Common myeloid progenitor, CD34-positive (primary cell): Measurements from ENCODE around the gene MOB3B.
A peak's percentile ranks its signal among the peaks of the same experiment; 100 is the strongest.

Source experiments
- CTCF ChIA-PET: fragments of 350-600 bp; sonication (Branson Sonifier 250); formaldehyde crosslinking; loops from one replicate; lab custom pipeline; 2021; ENCODE audit warnings: antibody characterized with exemption; lab: Charles Lee
- POLR2A ChIA-PET: fragments of 350-600 bp; sonication (Branson Sonifier 250); formaldehyde crosslinking; loops from one replicate; lab custom pipeline; 2021; ENCODE audit warnings: antibody characterized with exemption; lab: Charles Lee
- DNase-seq, 3 donors: peaks; one replicate each; pipeline versions ENCODE4 v3.0.0 to v3.0.0-alpha.2; 2013
- H3K27ac ChIP-seq, 2 experiments: 1 replicate in 1 of 2; 2 replicates in 1 of 2; pipeline ENCODE4 v1.7.0; 2013; ENCODE audit warnings: inconsistent platforms in 2 of 2, low read length in 2 of 2, mild to moderate bottlenecking in 2 of 2, low read depth in 1 of 2, moderate library complexity in 1 of 2; ENCODE audit not compliant: severe bottlenecking in 2 of 2, insufficient read depth in 1 of 2, poor library complexity in 1 of 2
- H3K27me3 ChIP-seq, 5 experiments: replicated peaks in 2 of 5; 1 replicate in 3 of 5; 2 replicates in 2 of 5; pipeline versions ENCODE4 v1.6.1 to v1.7.0; 2013; ENCODE audit warnings: low read length in 4 of 5, mild to moderate bottlenecking in 2 of 5, moderate library complexity in 2 of 5, inconsistent platforms in 1 of 5; ENCODE audit not compliant: insufficient read depth in 5 of 5, control insufficient read depth in 4 of 5
- H3K36me3 ChIP-seq, 4 experiments: 1 replicate in 2 of 4; 2 replicates in 2 of 4; pipeline versions ENCODE4 v1.6.1 to v1.7.0; 2013; ENCODE audit warnings: low read length in 3 of 4, control low read depth in 1 of 4, mild to moderate bottlenecking in 1 of 4; ENCODE audit not compliant: control insufficient read depth in 4 of 4, insufficient read depth in 4 of 4
- H3K4me1 ChIP-seq, 4 experiments: 1 replicate in 3 of 4; 2 replicates in 1 of 4; pipeline versions ENCODE4 v1.6.1 to v1.7.1; 2013; ENCODE audit warnings: low read length in 3 of 4, mild to moderate bottlenecking in 3 of 4, control low read depth in 1 of 4, inconsistent platforms in 1 of 4, moderate library complexity in 1 of 4; ENCODE audit not compliant: control insufficient read depth in 4 of 4, insufficient read depth in 4 of 4; ENCODE audit errors: control extremely low read depth in 1 of 4
- H3K4me3 ChIP-seq, 7 experiments: 1 replicate in 4 of 7; 2 replicates in 3 of 7; pipeline versions ENCODE4 v1.5.1 to v1.7.0; 2013; ENCODE audit warnings: mild to moderate bottlenecking in 7 of 7, low read length in 6 of 7, moderate library complexity in 6 of 7, inconsistent platforms in 2 of 7, low read depth in 2 of 7, control low read depth in 1 of 7; ENCODE audit not compliant: insufficient read depth in 4 of 7, control insufficient read depth in 1 of 7; ENCODE audit errors: extremely low read depth in 1 of 7
- H3K9me3 ChIP-seq, 5 experiments: 1 replicate in 4 of 5; 2 replicates in 1 of 5; pipeline versions ENCODE4 v1.6.1 to v1.7.1; 2013; ENCODE audit warnings: low read length in 4 of 5, mild to moderate bottlenecking in 2 of 5, inconsistent platforms in 1 of 5, low read depth in 1 of 5, moderate library complexity in 1 of 5; ENCODE audit not compliant: control insufficient read depth in 4 of 5, insufficient read depth in 2 of 5; ENCODE audit errors: control extremely low read depth in 1 of 5
- WGBS: methylation state at CpG from one replicate; pipeline ENCODE4 v1.1.5; 2013; ENCODE audit not compliant: insufficient coverage; 5-methylcytosine and 5-hydroxymethylcytosine counted together

Gene MOB3B

DNA sequence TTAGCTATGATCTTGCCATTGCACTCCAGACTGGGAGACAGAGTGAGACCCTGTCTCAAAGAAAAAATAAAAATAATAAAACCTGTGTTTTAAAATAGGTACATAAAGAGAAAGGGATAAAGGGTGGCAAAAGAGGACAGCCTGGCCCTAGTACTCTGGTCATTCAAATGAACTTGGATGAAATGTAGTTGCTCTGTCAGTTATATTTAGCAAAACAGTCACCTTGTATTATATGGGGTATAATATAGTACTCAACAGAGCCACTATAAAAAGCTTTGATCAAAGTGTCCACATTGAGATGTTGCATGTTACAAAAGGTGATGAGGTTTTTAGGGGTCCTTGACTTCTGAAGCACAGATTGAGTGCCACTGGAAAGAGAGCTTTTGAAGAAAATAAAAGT lies 171.6 kb downstream of the MOB3B start:
- no peak overlapping the region for H3K27ac ChIP-seq
- H3K4me1 ChIP-seq, result no peaks in the 10 kb centered on the region
- H3K9me3 ChIP-seq, result no peaks in the 10 kb centered on the region
- no peak for DNase-seq
- ChIA-PET POLR2A (no interaction called here), CTCF (interaction anchor here (0.8 to 1.6 kb wide), 2 partner anchors 9 to 22 kb away, joined by 3 read pairs; no protein-coding TSS in a partner anchor)
- no peaks in the 10 kb centered on the region for H3K27me3 ChIP-seq
- H3K36me3 ChIP-seq, result no peaks in the 10 kb centered on the region
- H3K4me3 ChIP-seq, result no peak overlapping the region

DNA sequence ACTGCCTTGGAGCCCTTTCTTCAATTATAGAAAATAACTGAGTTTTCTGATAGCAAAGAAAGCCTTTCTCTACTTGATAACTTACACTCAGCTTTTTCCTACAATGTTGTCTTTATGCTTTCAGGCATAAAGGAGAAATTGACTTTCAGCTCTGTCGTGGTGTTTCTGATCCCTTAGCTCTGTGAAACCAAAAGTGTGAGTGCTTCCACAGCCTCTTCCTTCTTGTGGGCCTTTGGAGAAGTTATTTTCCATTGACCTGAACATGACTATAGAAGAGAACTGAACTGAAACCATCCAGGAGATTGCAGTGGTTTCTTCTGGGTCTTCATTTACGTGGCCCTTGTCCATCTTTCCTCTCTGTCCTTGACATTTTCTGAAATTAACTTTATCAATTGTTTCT lies 173.2 kb downstream of the MOB3B start:
- no peak for DNase-seq
- H3K27ac ChIP-seq, result no peak overlapping the region
- no peak overlapping the region for H3K4me3 ChIP-seq
- ChIA-PET POLR2A (no interaction called here), CTCF (no interaction called here)
- no peaks in the 10 kb centered on the region for H3K9me3 ChIP-seq
- H3K4me1 ChIP-seq, result peaks cover 4 to 7% (median 5%) of the 10 kb centered on the region in 4 experiments
- H3K36me3 ChIP-seq, result no peaks in the 10 kb centered on the region
- 81% methylated on average over 2 of the region's 2 CpGs for WGBS
- no peaks in the 10 kb centered on the region for H3K27me3 ChIP-seq

DNA sequence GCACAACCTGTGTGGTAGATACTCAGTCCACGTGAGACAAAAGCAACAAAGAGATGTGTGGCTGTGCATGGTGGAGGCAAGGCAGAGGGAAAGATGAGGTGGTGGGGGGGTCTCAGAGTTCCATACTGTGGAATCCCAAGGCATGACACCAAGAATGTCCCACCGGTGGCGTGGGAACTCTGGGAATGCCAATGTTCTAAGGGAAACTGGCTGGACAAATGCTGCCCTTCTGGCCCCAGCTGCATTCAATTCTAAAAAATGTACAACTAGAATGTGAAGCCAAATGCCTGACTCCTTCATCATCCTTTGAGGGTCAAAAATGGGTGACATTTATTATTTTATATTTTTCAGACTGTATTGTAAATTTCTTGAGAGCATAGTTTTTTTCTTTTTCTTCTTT lies 174.4 kb downstream of the MOB3B start:
- ChIA-PET CTCF (no interaction called here), POLR2A (no interaction called here)
- Histone ChIP-seq H3K27ac (no peak overlapping the region), H3K36me3 (no peaks in the 10 kb centered on the region), H3K4me1 (peaks cover 4 to 7% (median 5%) of the 10 kb centered on the region in 4 experiments), H3K27me3 (no peaks in the 10 kb centered on the region), H3K9me3 (no peaks in the 10 kb centered on the region), H3K4me3 (no peak overlapping the region)
- DNase-seq, result no peak
- WGBS, result 97% methylated on average over 3 of the region's 3 CpGs

DNA sequence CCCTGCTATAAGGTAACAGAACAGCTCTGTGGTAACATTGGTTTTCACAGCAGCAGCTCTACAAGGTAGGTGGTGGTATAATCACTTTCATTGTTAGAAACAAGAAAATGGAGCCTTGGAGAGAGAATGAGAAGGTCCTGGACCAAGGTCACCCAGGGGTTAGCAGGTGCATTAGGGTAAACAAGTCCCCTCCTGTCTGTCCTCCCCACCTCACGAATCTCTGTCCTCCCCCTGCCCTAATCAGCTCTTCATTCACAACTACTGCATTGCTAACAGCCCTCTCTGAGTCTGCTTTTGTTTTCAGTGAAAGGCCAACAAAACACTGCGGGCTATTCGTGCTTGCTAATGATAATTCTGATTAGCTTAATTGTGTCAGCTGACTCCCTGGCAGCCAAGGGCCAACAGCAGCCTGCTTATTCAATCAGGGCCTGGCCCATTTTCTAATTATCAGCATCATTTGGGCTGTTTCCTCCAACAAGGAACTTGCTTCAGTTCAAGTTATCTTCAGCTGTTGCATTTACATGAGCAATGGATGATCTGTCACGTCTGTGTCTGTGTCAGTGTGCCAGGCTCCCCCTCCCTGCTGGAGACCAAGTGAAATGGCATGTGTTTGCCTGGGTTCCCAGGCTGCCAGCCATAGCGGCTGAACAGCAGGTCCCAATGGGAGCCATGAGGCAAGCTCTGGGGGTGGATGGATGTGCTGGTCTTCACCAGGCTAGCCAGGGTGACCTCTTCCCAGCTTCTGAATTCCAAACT lies 176.0 kb downstream of the MOB3B start:
- WGBS, result 97% methylated on average over 3 of the region's 5 CpGs
- H3K27ac ChIP-seq, result no peak overlapping the region
- H3K4me1 ChIP-seq, result peaks cover 4 to 9% (median 5%) of the 10 kb centered on the region in 4 experiments

DNA sequence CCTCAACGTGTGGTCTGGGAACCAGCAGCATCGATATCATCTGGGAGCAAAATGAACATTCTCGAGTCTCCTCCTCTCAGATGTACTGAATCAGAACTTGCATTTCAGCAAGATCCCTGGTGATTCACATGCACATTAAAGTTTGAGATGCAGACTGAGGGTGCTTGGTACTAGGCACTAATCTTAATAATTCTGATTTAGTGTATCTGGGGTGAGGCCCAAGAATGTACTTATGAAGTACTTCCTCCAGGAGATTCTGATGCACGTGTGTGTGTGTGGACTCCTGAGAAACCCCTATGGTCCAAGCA lies 176.5 kb downstream of the MOB3B start:
- DNase-seq, result no peak
- H3K9me3 ChIP-seq, result no peaks in the 10 kb centered on the region
- no peaks in the 10 kb centered on the region for H3K36me3 ChIP-seq
- ChIA-PET CTCF (no interaction called here), POLR2A (no interaction called here)
- no peak overlapping the region for H3K4me3 ChIP-seq
- H3K4me1 ChIP-seq, result peaks cover 4 to 9% (median 5%) of the 10 kb centered on the region in 4 experiments
- H3K27me3 ChIP-seq, result no peaks in the 10 kb centered on the region
- H3K27ac ChIP-seq, result no peak overlapping the region
- 79% methylated on average over 2 of the region's 4 CpGs for WGBS

More for the DNA sequence above, 176.0 kb downstream of the MOB3B start:
- peak in 1 of 3 donors; percentile 16 for DNase-seq
- H3K9me3 ChIP-seq, result no peaks in the 10 kb centered on the region
- H3K36me3 ChIP-seq, result no peaks in the 10 kb centered on the region
- no peaks in the 10 kb centered on the region for H3K27me3 ChIP-seq
- ChIA-PET POLR2A (interaction anchor here (0.5 kb wide), 1 partner anchor 10 kb away, joined by 3 read pairs; no protein-coding TSS in a partner anchor), CTCF (no interaction called here)
- H3K4me3 ChIP-seq, result no peak overlapping the region

DNA sequence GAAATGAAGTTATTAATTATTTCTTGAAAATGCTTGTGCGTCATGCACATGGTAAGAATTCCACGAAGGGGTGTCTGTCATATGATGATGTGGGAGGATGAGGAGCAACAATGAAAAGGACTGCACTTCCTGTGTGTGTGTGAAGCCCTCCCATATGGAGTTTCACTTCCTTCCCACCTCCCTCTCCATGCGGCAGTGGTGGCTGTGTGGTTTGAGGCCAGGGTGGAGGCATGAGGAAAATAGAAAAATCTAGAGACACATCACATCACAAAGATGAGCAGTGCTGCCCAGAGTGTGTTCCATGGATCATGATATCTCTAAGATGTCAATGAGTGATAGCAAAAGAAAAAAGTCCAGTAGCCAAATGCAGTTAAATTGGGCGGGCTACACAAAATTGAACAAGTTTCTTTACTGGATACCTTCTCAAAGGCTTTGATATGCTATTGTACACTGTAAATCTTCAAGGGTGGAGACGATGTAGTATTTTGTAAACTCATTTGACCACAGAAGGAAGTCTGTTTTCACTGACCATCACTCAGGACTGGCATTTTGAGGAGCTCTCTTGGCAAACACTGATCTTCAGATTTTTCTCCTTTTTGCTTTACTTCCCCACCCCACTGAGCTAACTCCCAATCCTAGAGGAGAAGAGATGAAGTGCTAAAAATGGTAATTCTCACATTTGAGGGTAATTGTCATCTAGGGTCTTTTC lies 177.0 kb downstream of the MOB3B start:
- peak in 1 of 3 donors; percentile 13 for DNase-seq
- ChIA-PET POLR2A (no interaction called here), CTCF (no interaction called here)
- 100% methylated on average over 1 of the region's 5 CpGs for WGBS
- H3K4me1 ChIP-seq, result peaks cover 4 to 9% (median 5%) of the 10 kb centered on the region in 4 experiments
- no peaks in the 10 kb centered on the region for H3K9me3 ChIP-seq
- no peaks in the 10 kb centered on the region for H3K27me3 ChIP-seq
- no peak overlapping the region for H3K4me3 ChIP-seq
- no peaks in the 10 kb centered on the region for H3K36me3 ChIP-seq
- no peak overlapping the region for H3K27ac ChIP-seq

DNA sequence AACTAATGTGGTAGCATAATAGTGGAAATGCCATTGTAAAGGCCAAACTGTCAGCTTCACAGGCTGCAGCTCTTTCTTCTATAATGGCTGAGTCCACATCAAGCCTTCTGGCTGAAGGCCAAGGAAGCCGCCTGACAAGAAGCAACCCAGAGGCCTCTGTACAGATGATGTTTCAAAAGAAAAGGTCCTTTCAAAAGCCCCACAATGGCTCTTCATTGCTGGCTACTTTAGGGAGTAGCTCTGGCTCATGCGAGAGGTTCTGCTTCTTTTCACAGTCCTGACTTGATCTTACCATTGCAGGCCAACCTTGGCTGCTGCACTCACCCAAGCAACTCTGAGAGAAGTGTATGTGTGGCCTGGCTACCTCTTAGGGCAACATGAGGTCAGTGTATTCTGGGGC lies 178.2 kb downstream of the MOB3B start:
- H3K4me3 ChIP-seq, result no peak overlapping the region
- H3K36me3 ChIP-seq, result no peaks in the 10 kb centered on the region
- no peak for DNase-seq
- no peaks in the 10 kb centered on the region for H3K9me3 ChIP-seq
- WGBS, result 100% methylated on average over 1 of the region's 2 CpGs
- CTCF ChIA-PET, result no interaction called here
- peaks cover 4 to 12% (median 5%) of the 10 kb centered on the region in 4 experiments for H3K4me1 ChIP-seq
- no peaks in the 10 kb centered on the region for H3K27me3 ChIP-seq
- no peak overlapping the region for H3K27ac ChIP-seq
- POLR2A ChIA-PET, result no interaction called here
